ENCODE results near the gene DHX16. TPM values are rescaled to one million over a fixed set of nuclear protein-coding genes. Genes with fewer than 3 reads are reported as not detected.

The DHX16 gene
- total and polyA plus RNA-seq, 9 of the 15 experiments (the other 6 are each of a cell fraction or from before 2014, with no cell fraction given) = 14.6 to 66.1 (median 47.5) TPM

- TF ChIP-seq RERE (CRISPR knock-in tag; IDR thresholded peaks at IDR 0.05; ENCODE audit: borderline replicate concordance) = no peak
- peak; percentile 57; the same call in 1 of the 2 replicates for TF ChIP-seq CUX1 (CRISPR knock-in tag; IDR thresholded peaks at IDR 0.05)
- no peak for TF ChIP-seq NUFIP1 (IDR thresholded peaks at IDR 0.05; ENCODE audit: partially characterized antibody)
Observed at GRCh38 chr6:30615219-30615957, 57.4 kb downstream of the DHX16 start (continued).

Data from K562 (cell line).